HCT116 (cell line): ENCODE measurements around the gene LYSMD4. TPM values are rescaled to one million over a fixed set of nuclear protein-coding genes. Genes with fewer than 3 reads are reported as not detected.

Experiments
- ATAC-seq: fragments of 200-7000 bp; cut with Tn5 transposase; 2 replicates; pipeline ENCODE4 v1.9.1; 2020; ENCODE audit warnings: mild to moderate bottlenecking, moderate library complexity
- BruUV-seq: library from RNA; stranded (reverse); fragments of 400-500 nt; replicated peaks from 2 replicates; lab custom pipeline; 2021; lab: Mats Ljungman, UMichigan
- CTCF ChIA-PET: fragments of 300-600 bp; sonication (Branson Sonifier 250); formaldehyde crosslinking; loops from one replicate; lab custom pipeline; 2021; ENCODE audit warnings: antibody characterized with exemption; lab: Charles Lee
- POLR2A ChIA-PET: fragments of 300-600, 350-600 bp; sonication (Branson Sonifier 250); formaldehyde crosslinking; loops from one replicate; lab custom pipeline; 2021; ENCODE audit warnings: antibody characterized with exemption; lab: Charles Lee
- RAD21 ChIA-PET, 2 experiments: fragments of 300-600 bp; sonication (Branson Sonifier 250); formaldehyde crosslinking; loops; one replicate each; lab custom pipeline; 2023; ENCODE audit warnings: low total read pairs in 2 of 2; ENCODE audit not compliant: uncharacterized antibody in 2 of 2, unreplicated experiment in 2 of 2, low non-redundant PET in 1 of 2; lab: Charles Lee
- DNase-seq: peaks from one replicate; pipeline ENCODE4 v3.0.0-alpha.2; 2010; ENCODE audit warnings: low read depth, low spot score
- H2AFZ ChIP-seq: fragments of 200-600 bp; shearing (Covaris generic), sonication (generic); 2 replicates; pipeline ENCODE4 v1.6.1; 2017; ENCODE audit warnings: low read depth, mixed run types, mixed read lengths, antibody characterized with exemption, low read length; ENCODE audit not compliant: poor library complexity, severe bottlenecking
- H3K27ac ChIP-seq: 2 replicates; pipeline ENCODE4 v1.5.1; 2012; ENCODE audit warnings: low read depth, low read length
- H3K27me3 ChIP-seq: fragments of 200-600 bp; sonication (generic); 2 replicates; pipeline ENCODE4 v1.6.1; 2016; ENCODE audit warnings: mixed run types, low read length, mixed read lengths; ENCODE audit not compliant: insufficient read depth
- H3K36me3 ChIP-seq, 2 experiments: fragments of 200-500 bp in 1 of 2; fragments of 200-600 bp in 1 of 2; sonication (Bioruptor generic) in 1 of 2; sonication (generic) in 1 of 2; 2 replicates each; pipeline versions ENCODE4 v1.5.1 to v1.6.1; 2014 to 2016; ENCODE audit warnings: low read length in 2 of 2, inconsistent platforms in 1 of 2, mixed read lengths in 1 of 2, mixed run types in 1 of 2; ENCODE audit not compliant: insufficient read depth in 2 of 2, control insufficient read depth in 1 of 2
- H3K4me1 ChIP-seq, 2 experiments: fragments of 200-600 bp in 1 of 2; sonication (generic) in 1 of 2; 2 replicates each; pipeline versions ENCODE4 v1.5.1 to v1.6.1; 2012 to 2017; ENCODE audit warnings: low read length in 2 of 2, inconsistent platforms in 1 of 2, mild to moderate bottlenecking in 1 of 2, mixed read lengths in 1 of 2, mixed run types in 1 of 2, moderate library complexity in 1 of 2; ENCODE audit not compliant: insufficient read depth in 2 of 2, control insufficient read depth in 1 of 2
- H3K4me2 ChIP-seq: fragments of 200-600 bp; sonication (generic); 2 replicates; pipeline ENCODE4 v1.6.1; 2017; ENCODE audit warnings: mixed run types, low read length, mixed read lengths
- H3K4me3 ChIP-seq, 2 experiments: fragments of 200-600 bp in 1 of 2; sonication (generic) in 1 of 2; replicated peaks in 1 of 2; 2 replicates each; pipeline ENCODE4 v1.5.1; 2011 to 2016; ENCODE audit warnings: low read length in 2 of 2, control low read depth in 1 of 2, low read depth in 1 of 2, mild to moderate bottlenecking in 1 of 2, mixed read lengths in 1 of 2, mixed run types in 1 of 2
- H3K79me2 ChIP-seq: fragments of 200-600 bp; sonication (generic); 2 replicates; pipeline ENCODE4 v1.6.1; 2017; ENCODE audit warnings: mild to moderate bottlenecking, mixed run types, low read length, moderate library complexity, mixed read lengths; ENCODE audit not compliant: insufficient read depth
- H3K9ac ChIP-seq: fragments of 200-600 bp; sonication (generic); 2 replicates; pipeline ENCODE4 v1.6.1; 2016; ENCODE audit warnings: low read length, mixed read lengths
- H3K9me2 ChIP-seq: fragments of 200-600 bp; sonication (generic), shearing (Covaris generic); 2 replicates; pipeline ENCODE4 v1.6.1; 2017; ENCODE audit warnings: mixed run types, mild to moderate bottlenecking, moderate library complexity; ENCODE audit not compliant: insufficient read depth
- H3K9me3 ChIP-seq, 2 experiments: fragments of 200-500 bp in 1 of 2; fragments of 200-600 bp in 1 of 2; sonication (Bioruptor generic) in 1 of 2; sonication (generic) in 1 of 2; 2 replicates each; pipeline ENCODE4 v1.6.1; 2014 to 2017; ENCODE audit warnings: low read length in 2 of 2, mixed read lengths in 2 of 2, inconsistent platforms in 1 of 2, low read depth in 1 of 2, mild to moderate bottlenecking in 1 of 2, mixed run types in 1 of 2, moderate library complexity in 1 of 2; ENCODE audit not compliant: control insufficient read depth in 1 of 2, insufficient read depth in 1 of 2
- H4K20me1 ChIP-seq: fragments of 200-600 bp; sonication (generic), shearing (Covaris generic); 2 replicates; pipeline ENCODE4 v1.6.1; 2017; ENCODE audit warnings: mixed run types, mild to moderate bottlenecking, moderate library complexity; ENCODE audit not compliant: insufficient read depth
- CBX3 ChIP-seq: IDR thresholded peaks from 2 replicates; pipeline ENCODE4 v1.6.1; 2012; ENCODE audit warnings: low read depth
- EGR1 ChIP-seq: IDR thresholded peaks from 2 replicates; pipeline ENCODE4 v1.6.1; 2012; ENCODE audit warnings: low read depth
- ELF1 ChIP-seq: IDR thresholded peaks from 2 replicates; pipeline ENCODE4 v1.6.1; 2012; ENCODE audit warnings: low read depth, borderline replicate concordance
- EZH2 ChIP-seq: fragments of 200-600 bp; sonication (generic); IDR thresholded peaks from 2 replicates; pipeline ENCODE4 v1.6.1; 2017; ENCODE audit warnings: antibody characterized with exemption, mixed run types
- EZH2phosphoT487 ChIP-seq: fragments of 200-600 bp; IDR thresholded peaks from 2 replicates; pipeline ENCODE4 v1.6.1; 2018; ENCODE audit warnings: antibody characterized with exemption, borderline replicate concordance
- FOSL1 ChIP-seq: IDR thresholded peaks from 2 replicates; pipeline ENCODE4 v1.6.1; 2012; ENCODE audit warnings: low read depth
- MAX ChIP-seq: IDR thresholded peaks from 2 replicates; pipeline ENCODE4 v1.6.1; 2012
- POLR2A ChIP-seq: IDR thresholded peaks from 2 replicates; pipeline ENCODE4 v1.7.0; 2011; ENCODE audit warnings: borderline replicate concordance; ENCODE audit not compliant: insufficient read depth, insufficient read length; ENCODE audit errors: extremely low read depth
- POLR2AphosphoS5 ChIP-seq: IDR thresholded peaks from 2 replicates; pipeline ENCODE4 v1.6.1; 2011; ENCODE audit warnings: mild to moderate bottlenecking, low read depth, low read length, moderate library complexity
- RAD21 ChIP-seq: IDR thresholded peaks from 2 replicates; pipeline ENCODE4 v1.6.1; 2012; ENCODE audit warnings: low read depth, mild to moderate bottlenecking
- SIN3A ChIP-seq: IDR thresholded peaks from 2 replicates; pipeline ENCODE4 v1.6.1; 2012; ENCODE audit warnings: low read depth
- SP1 ChIP-seq: IDR thresholded peaks from 2 replicates; pipeline ENCODE4 v1.6.1; 2012; ENCODE audit warnings: low read depth
- SRF ChIP-seq: IDR thresholded peaks from 2 replicates; pipeline ENCODE4 v1.6.1; 2012; ENCODE audit warnings: low read depth
- TCF7L2 ChIP-seq: IDR thresholded peaks from 2 replicates; pipeline ENCODE4 v1.7.0; 2011; ENCODE audit warnings: borderline replicate concordance, inconsistent platforms; ENCODE audit not compliant: insufficient read depth, insufficient read length; ENCODE audit errors: extremely low read depth
- YY1 ChIP-seq: IDR thresholded peaks from 2 replicates; pipeline ENCODE4 v1.6.1; 2011; ENCODE audit warnings: low read length, low read depth, moderate library complexity, mild to moderate bottlenecking; ENCODE audit not compliant: insufficient replicate concordance; ENCODE audit errors: extremely low read depth
- ZFX ChIP-seq: fragments of 450-650 bp; IDR thresholded peaks from 2 replicates; pipeline ENCODE4 v1.6.1; 2017
- ZNF274 ChIP-seq: fragments of 200-500 bp; sonication (Bioruptor generic); IDR thresholded peaks from 2 replicates; pipeline ENCODE4 v1.6.1; 2014; ENCODE audit warnings: mild to moderate bottlenecking, low read depth, low read length, inconsistent platforms
- intact Hi-C: fragments of 100-400 bp; cut with micrococcal nuclease; formaldehyde crosslinking; loops from 2 replicates; pipeline ENCODE4 v1.10.0; 2022
- total RNA-seq: library from RNA; stranded (reverse); gene quantifications from one replicate; pipeline ENCODE4 v1.2.1, GENCODE V29; 2021; ENCODE audit not compliant: unreplicated experiment
- TF ChIP-seq, protein P1 (sequence below): IDR thresholded peaks from 2 replicates; pipeline ENCODE4 v1.6.1; 2011; ENCODE audit warnings: mild to moderate bottlenecking, low read length, moderate library complexity; ENCODE audit not compliant: insufficient replicate concordance; ENCODE audit errors: extremely low read depth
- TF ChIP-seq, protein P2 (sequence below): IDR thresholded peaks from 2 replicates; pipeline ENCODE4 v1.6.1; 2012; ENCODE audit warnings: low read depth
- TF ChIP-seq, protein P3 (sequence below): IDR thresholded peaks from 2 replicates; pipeline ENCODE4 v1.6.1; 2012

LYSMD4 gene
- total RNA-seq, 1 experiment from 2014 or later, result 8.6 TPM

DNA sequence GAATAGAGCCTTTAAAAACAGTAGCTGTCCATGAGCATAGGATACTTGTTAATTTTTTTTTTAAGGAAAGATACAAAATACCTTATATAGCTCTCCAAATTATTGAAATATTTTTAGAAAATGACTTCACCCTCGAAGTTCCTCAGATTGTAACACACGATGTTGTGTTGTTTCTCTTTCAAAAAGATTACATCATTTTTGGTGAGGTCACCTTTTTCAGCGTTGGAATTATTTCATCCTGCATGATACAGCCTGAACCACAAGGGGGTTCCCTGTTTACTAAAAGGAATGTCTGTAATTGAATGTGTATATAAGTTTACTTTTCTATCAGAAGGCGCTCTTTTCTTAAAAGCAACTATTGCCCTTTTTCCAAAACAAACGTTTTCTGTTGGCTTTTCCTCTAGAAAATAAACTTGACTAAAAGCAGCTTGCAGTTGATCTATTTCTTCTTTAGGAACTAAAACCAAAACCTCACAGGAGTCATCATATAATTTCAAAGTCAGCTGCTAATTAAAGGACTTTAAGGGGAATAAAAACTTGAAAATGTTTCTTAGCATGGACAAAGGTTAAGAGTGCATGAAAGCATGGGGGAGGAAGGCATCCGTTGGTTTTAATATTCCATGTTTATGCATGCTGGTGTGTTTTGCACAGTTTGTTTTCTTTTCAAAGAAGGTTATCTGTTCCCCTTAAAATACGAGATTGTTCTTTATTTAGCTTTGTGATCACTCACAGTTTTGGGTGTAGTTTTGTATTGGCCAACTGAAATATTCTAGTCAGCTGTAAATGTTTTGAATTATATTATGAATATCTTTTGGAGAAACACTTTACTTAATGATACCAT lies 29.4 kb downstream of the LYSMD4 start:
- ATAC-seq (no peak), DNase-seq (peak; percentile 61)
- Histone ChIP-seq H3K9me2 (no peaks in the 10 kb centered on the region), H3K27ac (no peak overlapping the region), H3K4me1 (peaks cover 12 to 25% of the 10 kb centered on the region in 2 experiments), H3K27me3 (no peaks in the 10 kb centered on the region), H3K79me2 (no peaks in the 10 kb centered on the region), H4K20me1 (no peaks in the 10 kb centered on the region; the same call in 1 of the 2 replicates), H3K4me2 (peak overlapping the region; percentile 6; the same call in 1 of the 2 replicates), H3K4me3 (no peak overlapping the region), H2AFZ (no peak overlapping the region), H3K9ac (no peak overlapping the region), H3K9me3 (no peaks in the 10 kb centered on the region), H3K36me3 (no peaks in the 10 kb centered on the region)
- ChIA-PET CTCF (interaction anchor here (0.6 to 2.8 kb wide), 48 partner anchors 10 to 603 kb away, joined by 3 to 88 read pairs (median 5); partner anchors contain the start of genes LRRC28, LYSMD4, MEF2A and SYNM), POLR2A (interaction anchor here (0.9 to 1.6 kb wide), 7 partner anchors 30 to 453 kb away, joined by 3 to 6 read pairs (median 4); partner anchors contain the start of genes LRRC28 and LYSMD4), RAD21 (interaction anchor here (0.7 to 1.7 kb wide), 9 partner anchors 29 to 453 kb away, joined by 3 to 12 read pairs (median 4); partner anchors contain the start of genes LRRC28 (in 1 of the 2) and LYSMD4 (in 1 of the 2))
- intact Hi-C loops, result loop anchor here (1.0 to 5.0 kb wide), 6 partner anchors 53 to 431 kb away; partner anchors contain the start of gene MEF2A
- BruUV-seq, result no TSS peak
- no peak for TF ChIP-seq TCF7L2
- TF ChIP-seq, protein P1, sequence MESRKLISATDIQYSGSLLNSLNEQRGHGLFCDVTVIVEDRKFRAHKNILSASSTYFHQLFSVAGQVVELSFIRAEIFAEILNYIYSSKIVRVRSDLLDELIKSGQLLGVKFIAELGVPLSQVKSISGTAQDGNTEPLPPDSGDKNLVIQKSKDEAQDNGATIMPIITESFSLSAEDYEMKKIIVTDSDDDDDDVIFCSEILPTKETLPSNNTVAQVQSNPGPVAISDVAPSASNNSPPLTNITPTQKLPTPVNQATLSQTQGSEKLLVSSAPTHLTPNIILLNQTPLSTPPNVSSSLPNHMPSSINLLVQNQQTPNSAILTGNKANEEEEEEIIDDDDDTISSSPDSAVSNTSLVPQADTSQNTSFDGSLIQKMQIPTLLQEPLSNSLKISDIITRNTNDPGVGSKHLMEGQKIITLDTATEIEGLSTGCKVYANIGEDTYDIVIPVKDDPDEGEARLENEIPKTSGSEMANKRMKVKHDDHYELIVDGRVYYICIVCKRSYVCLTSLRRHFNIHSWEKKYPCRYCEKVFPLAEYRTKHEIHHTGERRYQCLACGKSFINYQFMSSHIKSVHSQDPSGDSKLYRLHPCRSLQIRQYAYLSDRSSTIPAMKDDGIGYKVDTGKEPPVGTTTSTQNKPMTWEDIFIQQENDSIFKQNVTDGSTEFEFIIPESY, result no peak
- 0 out of 2 replicates have a peak, but pooled peaks have one; percentile 45 for TF ChIP-seq CBX3
- TF ChIP-seq ZFX, result no peak
- TF ChIP-seq, protein P2, sequence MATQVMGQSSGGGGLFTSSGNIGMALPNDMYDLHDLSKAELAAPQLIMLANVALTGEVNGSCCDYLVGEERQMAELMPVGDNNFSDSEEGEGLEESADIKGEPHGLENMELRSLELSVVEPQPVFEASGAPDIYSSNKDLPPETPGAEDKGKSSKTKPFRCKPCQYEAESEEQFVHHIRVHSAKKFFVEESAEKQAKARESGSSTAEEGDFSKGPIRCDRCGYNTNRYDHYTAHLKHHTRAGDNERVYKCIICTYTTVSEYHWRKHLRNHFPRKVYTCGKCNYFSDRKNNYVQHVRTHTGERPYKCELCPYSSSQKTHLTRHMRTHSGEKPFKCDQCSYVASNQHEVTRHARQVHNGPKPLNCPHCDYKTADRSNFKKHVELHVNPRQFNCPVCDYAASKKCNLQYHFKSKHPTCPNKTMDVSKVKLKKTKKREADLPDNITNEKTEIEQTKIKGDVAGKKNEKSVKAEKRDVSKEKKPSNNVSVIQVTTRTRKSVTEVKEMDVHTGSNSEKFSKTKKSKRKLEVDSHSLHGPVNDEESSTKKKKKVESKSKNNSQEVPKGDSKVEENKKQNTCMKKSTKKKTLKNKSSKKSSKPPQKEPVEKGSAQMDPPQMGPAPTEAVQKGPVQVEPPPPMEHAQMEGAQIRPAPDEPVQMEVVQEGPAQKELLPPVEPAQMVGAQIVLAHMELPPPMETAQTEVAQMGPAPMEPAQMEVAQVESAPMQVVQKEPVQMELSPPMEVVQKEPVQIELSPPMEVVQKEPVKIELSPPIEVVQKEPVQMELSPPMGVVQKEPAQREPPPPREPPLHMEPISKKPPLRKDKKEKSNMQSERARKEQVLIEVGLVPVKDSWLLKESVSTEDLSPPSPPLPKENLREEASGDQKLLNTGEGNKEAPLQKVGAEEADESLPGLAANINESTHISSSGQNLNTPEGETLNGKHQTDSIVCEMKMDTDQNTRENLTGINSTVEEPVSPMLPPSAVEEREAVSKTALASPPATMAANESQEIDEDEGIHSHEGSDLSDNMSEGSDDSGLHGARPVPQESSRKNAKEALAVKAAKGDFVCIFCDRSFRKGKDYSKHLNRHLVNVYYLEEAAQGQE, result no peak
- no peak for TF ChIP-seq YY1
- TF ChIP-seq, protein P3, sequence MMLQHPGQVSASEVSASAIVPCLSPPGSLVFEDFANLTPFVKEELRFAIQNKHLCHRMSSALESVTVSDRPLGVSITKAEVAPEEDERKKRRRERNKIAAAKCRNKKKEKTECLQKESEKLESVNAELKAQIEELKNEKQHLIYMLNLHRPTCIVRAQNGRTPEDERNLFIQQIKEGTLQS, result peak; percentile 87
- TF ChIP-seq EZH2, result no peak
- TF ChIP-seq ZNF274, result no peak
- TF ChIP-seq SRF, result peak; percentile 40; the same call in 1 of the 2 replicates
- peak; percentile 43 for TF ChIP-seq SP1
- TF ChIP-seq FOSL1, result peak; percentile 37; the same call in 1 of the 2 replicates
- no peak for TF ChIP-seq ELF1
- no peak for TF ChIP-seq EZH2phosphoT487
- TF ChIP-seq SIN3A, result no peak
- no peak for TF ChIP-seq POLR2A
- TF ChIP-seq RAD21, result 0 out of 2 replicates have a peak, but pooled peaks have one; percentile 26
- no peak for TF ChIP-seq POLR2AphosphoS5
- TF ChIP-seq MAX, result peak; percentile 50
- no peak for TF ChIP-seq EGR1
